Erythroblast (primary cell): ENCODE data around the gene TBX18.

Source experiments
- GATA1 ChIP-seq: IDR thresholded peaks from 2 replicates; pipeline ENCODE4 v1.6.1; 2011; ENCODE audit warnings: low read depth, mild to moderate bottlenecking, control low read depth, low read length, moderate library complexity
- POLR2A ChIP-seq: IDR thresholded peaks from 2 replicates; pipeline ENCODE4 v1.6.1; 2011; ENCODE audit warnings: mild to moderate bottlenecking, low read length

- no peak for TF ChIP-seq POLR2A
- TF ChIP-seq GATA1: no peak
Measured at GRCh38 chr6:84771125-84771755, 6.8 kb upstream of the TBX18 start.
